Stimulated activated CD4-positive, alpha-beta T cell treated with anti-CD3 and anti-CD28 coated beads, Interleukin-12 subunit alpha, Interleukin-12 subunit beta, amount 100 ng/mL, for 48 hours (primary cell): ENCODE results near the gene STOML1.
"Not testable (repeated sequence)": the region's sequence is repeated elsewhere in the genome, so short reads cannot be mapped to it uniquely, and the experiment has no call there.

Experiments used
- DNase-seq, 3 donors: peaks; one replicate each; pipeline ENCODE4 v3.0.0-alpha.2; 2020; ENCODE audit warnings: low read depth in 2 of 3, low spot score in 1 of 3

The STOML1 gene

DNA sequence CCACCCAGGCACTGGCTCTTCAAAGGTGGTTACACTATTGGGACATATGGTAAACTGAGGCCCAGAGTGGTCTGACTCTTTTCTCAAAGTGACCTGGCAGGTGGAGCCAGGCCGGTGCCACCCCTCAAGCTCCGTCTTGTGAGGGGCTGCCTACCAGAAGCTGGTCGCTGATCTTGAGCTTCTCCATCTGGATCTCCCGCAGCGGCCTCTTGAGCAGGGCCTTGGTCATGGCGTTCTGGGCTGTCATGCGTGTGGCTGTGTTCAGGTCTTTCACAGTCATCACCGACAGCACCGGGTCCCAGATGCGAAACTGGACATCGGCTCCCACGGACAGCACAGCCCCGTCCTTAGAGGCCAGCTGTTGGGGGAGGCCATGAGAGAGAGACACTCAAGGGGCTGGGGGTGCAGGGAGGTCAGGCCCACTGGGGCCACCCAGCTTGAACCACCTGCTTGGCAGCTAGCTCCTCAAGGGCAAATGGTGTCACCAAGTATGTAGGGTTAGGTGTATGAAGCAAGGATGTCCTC lies 3.6 kb downstream of the STOML1 start:
- DNase-seq: no peak

GRCh38 chr15:73987681-73988444 lies 4.2 kb downstream of the STOML1 start:
- DNase-seq: no peak

DNA sequence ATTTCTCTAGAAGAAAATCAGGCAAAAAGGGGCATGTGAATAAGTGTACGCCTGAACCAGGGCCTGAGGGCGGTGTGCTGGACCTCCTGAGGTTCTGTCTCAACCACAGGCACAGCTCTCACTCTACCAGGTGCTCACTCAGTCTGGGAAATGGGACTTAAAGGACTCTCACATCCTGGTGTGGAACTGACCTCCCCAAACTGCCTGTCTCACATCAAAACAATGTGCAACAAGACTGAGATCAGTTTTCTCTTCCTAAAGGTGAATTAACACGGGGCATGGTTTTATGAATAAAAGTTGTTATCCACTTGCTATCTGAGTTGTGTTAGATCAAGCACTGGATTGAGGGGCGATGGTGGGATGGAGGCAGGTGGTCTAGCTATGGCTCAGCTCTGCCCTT lies 4.8 kb downstream of the STOML1 start:
- no peak for DNase-seq

GRCh38 chr15:73986776-73987056 lies 5.4 kb downstream of the STOML1 start:
- DNase-seq: no peak

GRCh38 chr15:73986055-73986775 lies 5.9 kb downstream of the STOML1 start:
- DNase-seq: no peak

DNA sequence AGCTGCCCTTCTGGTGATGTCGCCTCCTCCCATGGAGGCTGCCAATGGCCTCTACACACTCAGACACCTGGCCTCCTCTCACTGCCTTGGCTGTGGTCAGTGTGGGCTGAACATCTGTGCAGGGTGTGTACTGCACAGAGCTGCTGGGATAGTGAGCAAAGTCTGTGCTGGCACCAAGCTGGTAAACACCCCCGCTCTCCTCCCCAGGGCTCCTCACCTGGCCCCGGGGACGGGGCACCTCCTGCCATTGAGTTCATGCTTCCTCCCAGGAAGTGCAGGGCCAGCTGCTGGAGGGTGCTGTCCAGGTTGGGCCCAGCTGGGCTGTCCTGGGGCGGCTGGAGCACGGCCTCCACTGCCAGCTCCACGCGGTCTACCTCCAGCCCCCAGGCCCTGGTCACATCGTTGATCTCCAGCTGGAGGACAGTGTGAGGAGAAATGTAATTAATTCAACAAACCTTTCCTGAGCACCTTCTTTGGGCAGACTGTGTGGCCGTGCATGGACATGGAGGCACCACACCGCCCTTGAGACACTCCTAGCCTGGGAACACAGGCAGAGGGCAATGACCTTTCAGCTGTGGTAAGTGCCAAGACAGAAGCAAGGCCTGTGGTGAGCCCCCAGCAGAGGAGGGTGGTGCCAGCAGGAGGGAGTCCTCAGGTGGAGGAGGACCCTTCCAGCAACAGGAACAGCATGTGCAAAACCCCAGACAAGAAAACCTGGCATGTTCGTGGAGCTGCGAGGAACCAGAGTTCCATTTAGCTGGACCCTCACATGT lies 6.8 kb downstream of the STOML1 start:
- DNase-seq: no peak

DNA sequence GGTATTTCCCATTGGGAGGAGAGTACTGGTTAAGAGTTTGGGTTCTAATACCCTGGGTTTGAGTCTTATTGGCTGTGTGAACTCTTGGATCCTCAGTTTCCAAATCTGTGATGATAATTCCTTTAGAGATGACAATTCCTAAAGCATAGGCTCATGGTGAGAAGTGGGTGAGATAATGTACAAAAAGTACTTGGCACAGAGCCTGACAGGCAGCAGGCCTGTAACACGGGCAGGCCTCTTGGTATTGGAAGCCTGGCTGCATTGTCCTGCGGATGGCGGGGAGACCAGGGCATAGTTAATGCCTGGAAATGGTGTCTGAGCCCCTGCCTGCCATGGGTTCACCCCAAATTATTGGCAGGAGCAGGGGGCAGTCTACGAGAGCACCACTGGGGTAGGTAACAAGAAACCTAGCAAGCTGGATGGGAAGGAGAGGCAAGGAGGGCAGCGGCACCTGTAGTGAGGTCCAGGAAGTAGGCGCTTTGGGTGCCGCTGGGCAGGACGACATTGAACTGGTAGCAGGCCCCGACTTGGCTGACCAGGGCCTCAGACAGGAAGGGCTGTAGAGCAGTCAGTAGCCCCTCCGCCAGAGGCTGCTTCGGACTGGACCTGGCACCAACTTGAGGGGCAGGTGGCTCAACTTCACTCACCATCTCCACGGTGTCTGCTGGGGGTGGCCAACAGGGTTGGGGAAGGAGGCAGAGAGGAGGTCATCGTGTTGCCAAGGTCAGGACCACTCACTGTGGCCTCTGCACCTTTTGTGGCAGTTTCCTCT lies 7.7 kb downstream of the STOML1 start:
- no peak for DNase-seq

DNA sequence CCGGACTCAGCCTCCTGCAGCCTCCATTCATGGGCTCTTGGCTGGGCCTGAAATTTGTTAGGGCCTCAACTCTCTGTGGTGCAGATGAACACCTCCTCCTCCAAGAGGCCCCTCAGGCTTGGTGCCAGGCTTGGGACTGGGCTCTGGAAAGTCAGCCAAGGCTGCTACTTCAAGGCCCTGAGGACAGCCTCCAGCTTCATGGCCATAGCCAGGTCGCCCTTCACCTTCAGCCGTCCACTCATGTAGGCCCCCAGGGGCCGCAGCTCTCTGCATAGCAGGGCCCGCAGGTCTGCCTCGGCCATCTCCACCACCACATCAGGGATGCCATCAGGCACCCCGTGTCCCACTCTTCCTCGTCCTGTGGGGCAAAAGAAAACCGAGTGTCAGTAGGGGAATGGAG lies 8.3 kb downstream of the STOML1 start:
- DNase-seq: no peak

GRCh38 chr15:73983211-73983727 lies 8.8 kb downstream of the STOML1 start:
- no peak for DNase-seq

GRCh38 chr15:73982222-73982962 lies 9.7 kb downstream of the STOML1 start:
- DNase-seq: peak in 1 of 3 donors; percentile 25

GRCh38 chr15:73981761-73982221 lies 10.3 kb downstream of the STOML1 start:
- DNase-seq: no peak

DNA sequence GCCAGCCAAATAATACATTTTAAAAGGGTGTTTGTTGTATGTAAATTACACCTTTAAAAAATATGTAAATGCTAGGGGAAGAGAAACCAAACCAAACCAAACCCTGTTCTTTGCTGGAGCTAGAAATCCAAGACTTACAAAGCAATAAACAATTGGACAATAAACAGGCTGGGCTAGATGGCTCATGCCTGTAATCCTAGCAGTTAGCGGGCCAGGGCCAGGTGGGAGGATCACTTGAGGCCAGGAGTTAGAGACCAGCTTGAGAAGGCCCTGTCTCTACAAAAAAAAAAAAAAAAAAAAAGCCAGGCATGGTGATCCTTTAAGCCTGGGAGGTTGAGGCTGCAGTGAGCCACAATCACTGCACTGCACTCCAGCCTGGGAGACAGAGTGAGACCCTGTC lies 12.5 kb downstream of the STOML1 start:
- DNase-seq: no peak

GRCh38 chr15:73978896-73979295 lies 13.2 kb downstream of the STOML1 start:
- DNase-seq: no peak

DNA sequence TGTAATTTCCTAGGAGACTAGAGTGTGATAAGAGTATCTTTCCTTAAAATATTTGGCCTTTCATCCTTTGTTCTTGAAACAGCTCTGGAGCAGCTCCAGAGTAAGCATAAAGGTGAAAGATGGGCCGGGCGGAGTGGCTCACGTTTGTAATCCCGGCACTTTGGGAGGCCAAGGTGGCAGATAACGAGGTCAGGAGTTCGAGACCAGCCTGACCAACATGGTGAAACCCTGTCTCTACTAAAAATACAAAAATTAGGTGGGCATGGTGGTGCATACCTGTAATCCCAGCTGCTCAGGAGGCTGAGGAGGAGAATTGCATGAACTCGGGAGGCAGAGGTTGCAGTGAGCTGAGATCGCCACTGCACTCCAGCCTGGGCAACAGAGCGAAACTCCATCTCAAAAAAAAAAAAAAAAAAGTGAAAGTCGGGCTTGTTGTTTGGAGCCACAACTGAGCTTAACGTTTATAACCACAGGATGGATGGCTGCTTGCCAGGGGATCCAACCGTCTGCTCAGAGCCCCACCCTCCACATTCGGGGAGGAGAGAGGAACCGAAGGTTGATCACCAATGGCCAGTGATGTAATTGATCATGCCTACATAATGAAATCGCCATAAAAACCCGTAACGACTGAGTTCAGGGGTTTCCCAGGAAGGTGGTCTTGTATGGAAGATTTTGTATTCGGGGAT lies 16.5 kb downstream of the STOML1 start:
- not testable (repeated sequence) for DNase-seq

GRCh38 chr15:73973683-73974200 lies 18.4 kb downstream of the STOML1 start:
- not testable (repeated sequence) for DNase-seq

GRCh38 chr15:73972984-73973682 lies 19.0 kb downstream of the STOML1 start:
- peak; percentile 73 to 85 (median 78) for DNase-seq

DNA sequence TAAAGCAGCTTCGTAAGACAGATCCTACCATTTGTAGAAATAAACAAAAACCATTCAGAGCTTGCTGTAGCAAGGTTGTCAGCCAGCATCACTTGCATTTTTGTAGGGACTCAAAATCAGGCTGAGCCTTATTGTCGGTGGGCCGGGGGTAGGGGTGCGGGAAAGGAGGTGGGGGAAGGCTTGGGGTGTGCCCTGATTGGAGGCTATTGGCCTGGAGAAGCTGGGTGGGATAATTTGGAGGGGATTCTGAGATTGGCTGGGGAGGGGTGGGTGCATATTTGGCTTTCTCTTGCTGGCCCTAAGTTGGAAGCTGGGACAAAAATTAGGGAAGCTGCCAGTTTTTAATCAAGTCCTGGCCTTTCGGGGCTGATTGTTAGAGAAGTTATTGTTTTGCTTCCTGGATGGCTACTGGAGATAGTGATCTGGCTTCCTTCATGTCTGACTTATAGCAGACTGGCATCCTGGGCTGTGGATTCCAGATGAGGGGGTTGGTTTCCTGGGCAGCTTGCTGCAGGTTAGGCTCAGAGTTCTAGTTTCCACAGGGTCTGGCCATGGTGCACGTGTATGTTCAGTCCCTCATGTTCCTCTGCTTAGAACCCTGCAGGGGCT lies 22.8 kb downstream of the STOML1 start:
- no peak for DNase-seq

DNA sequence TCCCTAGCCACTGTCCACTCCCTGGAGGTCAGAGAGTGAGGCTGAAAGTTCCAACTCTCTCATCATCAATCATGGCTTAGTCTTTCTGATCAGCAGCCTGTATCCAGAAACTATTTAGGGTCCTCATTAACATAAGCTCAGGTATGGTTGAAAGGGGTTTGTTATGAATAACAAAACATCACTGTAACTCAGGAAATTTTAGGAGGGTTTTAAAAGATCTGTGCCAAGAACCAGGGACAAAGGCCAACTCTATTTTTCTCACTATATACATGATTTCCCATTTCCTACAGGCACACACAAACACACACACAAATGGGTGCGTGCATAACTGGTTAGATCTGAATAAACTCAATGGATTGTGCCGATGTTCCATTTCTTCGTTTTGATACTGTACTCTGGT lies 23.6 kb downstream of the STOML1 start:
- DNase-seq: no peak
